PC-3 (cell line): ENCODE data around the gene CDC25A. TPM values are rescaled to one million over a fixed set of nuclear protein-coding genes. Genes with fewer than 3 reads are reported as not detected.

Experiments used
- ATAC-seq: fragments of 200-7000 bp; cut with Tn5 transposase; 2 replicates; pipeline ENCODE4 v1.9.1; 2020; ENCODE audit warnings: mild to moderate bottlenecking, moderate library complexity
- BruUV-seq: library from RNA; stranded (reverse); fragments of 400-500 nt; replicated peaks from 2 replicates; lab custom pipeline; 2021; lab: Mats Ljungman, UMichigan
- CTCF ChIA-PET: fragments of 300-600 bp; sonication (Branson Sonifier 250); formaldehyde crosslinking; loops from one replicate; lab custom pipeline; 2022; ENCODE audit warnings: antibody characterized with exemption; lab: Charles Lee
- POLR2A ChIA-PET: fragments of 300-600 bp; sonication (Branson Sonifier 250); formaldehyde crosslinking; loops from one replicate; lab custom pipeline; 2022; ENCODE audit warnings: antibody characterized with exemption; ENCODE audit not compliant: unreplicated experiment; lab: Charles Lee
- DNase-seq: peaks from one replicate; pipeline ENCODE4 v3.0.0-alpha.2; 2015
- H2AFZ ChIP-seq: fragments of 300-600 bp; sonication (generic); 2 replicates; pipeline ENCODE4 v1.6.0; 2016; ENCODE audit warnings: antibody characterized with exemption, low read length
- H3F3A ChIP-seq: fragments of 300-600 bp; sonication (generic); one replicate; pipeline ENCODE4 v1.6.0; 2017; ENCODE audit warnings: antibody characterized with exemption, low read length, control low read depth, mild to moderate bottlenecking; ENCODE audit not compliant: unreplicated experiment
- H3K27ac ChIP-seq: fragments of 300-600 bp; sonication (generic); 2 replicates; pipeline ENCODE4 v1.5.1; 2016; ENCODE audit warnings: mild to moderate bottlenecking, low read length
- H3K27me3 ChIP-seq: fragments of 300-600 bp; sonication (generic); 2 replicates; pipeline ENCODE4 v1.6.1; 2016; ENCODE audit warnings: low read length, mixed read lengths
- H3K36me3 ChIP-seq: fragments of 300-600 bp; sonication (generic); 2 replicates; pipeline ENCODE4 v1.6.1; 2016; ENCODE audit warnings: low read depth, mixed run types, low read length, mixed read lengths
- H3K4me1 ChIP-seq: fragments of 300-600 bp; sonication (generic); 2 replicates; pipeline ENCODE4 v1.5.1; 2016; ENCODE audit warnings: low read length; ENCODE audit not compliant: insufficient read depth
- H3K4me2 ChIP-seq: fragments of 300-600 bp; sonication (generic); 2 replicates; pipeline ENCODE4 v1.6.0; 2016; ENCODE audit warnings: low read length
- H3K4me3 ChIP-seq: fragments of 300-600 bp; sonication (generic); 2 replicates; pipeline ENCODE4 v1.5.1; 2016; ENCODE audit warnings: mild to moderate bottlenecking, low read length, mixed read lengths
- H3K79me2 ChIP-seq: fragments of 300-600 bp; sonication (generic); 2 replicates; pipeline ENCODE4 v1.6.1; 2017; ENCODE audit warnings: low read length, mixed read lengths
- H3K9ac ChIP-seq: fragments of 300-600 bp; sonication (generic); 2 replicates; pipeline ENCODE4 v1.6.0; 2016; ENCODE audit warnings: mild to moderate bottlenecking, low read length
- H3K9me2 ChIP-seq: fragments of 300-600 bp; sonication (generic); replicated peaks from 2 replicates; pipeline ENCODE4 v1.6.1; 2016; ENCODE audit warnings: mixed run types, low read length, mixed read lengths
- H3K9me3 ChIP-seq: fragments of 300-600 bp; sonication (generic); 2 replicates; pipeline ENCODE4 v1.6.1; 2016; ENCODE audit warnings: low read length, mixed read lengths
- H4K20me1 ChIP-seq: fragments of 300-600 bp; sonication (generic); 2 replicates; pipeline ENCODE4 v1.6.1; 2016; ENCODE audit warnings: low read length, mixed read lengths
- EZH2 ChIP-seq: fragments of 300-600 bp; sonication (generic); IDR thresholded peaks from one replicate; pipeline ENCODE4 v1.6.1; 2017; ENCODE audit warnings: antibody characterized with exemption, mild to moderate bottlenecking, low read length; ENCODE audit not compliant: unreplicated experiment
- EZH2phosphoT487 ChIP-seq: fragments of 300-600 bp; sonication (generic); IDR thresholded peaks from 2 replicates; pipeline ENCODE4 v1.6.1; 2018; ENCODE audit warnings: mild to moderate bottlenecking, antibody characterized with exemption, low read length, borderline replicate concordance
- intact Hi-C: fragments of 100-400 bp; cut with micrococcal nuclease; formaldehyde crosslinking; loops from 2 replicates; pipeline ENCODE4 v1.9.0; 2023
- total RNA-seq: library from RNA; depleted of rRNA; stranded (reverse); fragments of >200 nt; gene quantifications from 2 replicates; pipeline ENCODE4 v1.2.3, GENCODE V29; 2014
- TF ChIP-seq, protein P1 (sequence below): fragments of 300-600 bp; sonication (generic); conservative IDR thresholded peaks from 2 replicates; pipeline ENCODE4 v1.5.1; 2017; ENCODE audit warnings: antibody characterized with exemption, low read depth, mild to moderate bottlenecking, low read length

The CDC25A gene
- total RNA-seq, 1 experiment from 2014 or later, result 43.0 TPM

DNA sequence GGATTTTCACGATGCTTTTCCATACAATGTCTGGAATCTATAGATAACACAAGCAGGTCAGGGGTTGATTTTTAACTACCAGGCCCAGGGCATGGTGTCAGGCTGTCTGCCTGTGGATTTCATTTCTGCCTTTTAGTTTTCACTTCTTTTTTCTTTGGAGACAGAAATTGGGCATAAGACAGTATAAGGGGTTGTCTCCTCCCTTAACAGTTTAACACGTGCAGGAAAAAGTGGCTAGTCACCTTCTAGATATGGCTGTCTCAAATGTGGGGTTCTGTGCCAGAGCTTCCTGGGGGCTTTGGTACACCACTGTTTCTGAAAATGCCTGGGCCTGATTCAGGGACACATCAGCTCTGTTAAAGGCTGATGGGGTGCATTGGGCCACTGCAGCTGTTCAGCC is 45.3 kb upstream of the CDC25A start:
- H3K36me3 ChIP-seq, result no peaks in the 10 kb centered on the region
- ATAC-seq (no peak), DNase-seq (no peak)
- H3K4me2 ChIP-seq, result no peak overlapping the region
- POLR2A ChIA-PET, result no interaction called here
- CTCF ChIA-PET, result no interaction called here
- H4K20me1 ChIP-seq, result no peaks in the 10 kb centered on the region
- no TSS peak for BruUV-seq
- H3F3A ChIP-seq, result no peaks in the 10 kb centered on the region
- no peaks in the 10 kb centered on the region for H3K79me2 ChIP-seq
- H3K4me1 ChIP-seq, result peaks cover 4% of the 10 kb centered on the region; the same call in 1 of the 2 replicates
- H3K9me3 ChIP-seq, result no peaks in the 10 kb centered on the region
- TF ChIP-seq EZH2phosphoT487 (no peak), EZH2 (no peak)
- TF ChIP-seq, protein P1, sequence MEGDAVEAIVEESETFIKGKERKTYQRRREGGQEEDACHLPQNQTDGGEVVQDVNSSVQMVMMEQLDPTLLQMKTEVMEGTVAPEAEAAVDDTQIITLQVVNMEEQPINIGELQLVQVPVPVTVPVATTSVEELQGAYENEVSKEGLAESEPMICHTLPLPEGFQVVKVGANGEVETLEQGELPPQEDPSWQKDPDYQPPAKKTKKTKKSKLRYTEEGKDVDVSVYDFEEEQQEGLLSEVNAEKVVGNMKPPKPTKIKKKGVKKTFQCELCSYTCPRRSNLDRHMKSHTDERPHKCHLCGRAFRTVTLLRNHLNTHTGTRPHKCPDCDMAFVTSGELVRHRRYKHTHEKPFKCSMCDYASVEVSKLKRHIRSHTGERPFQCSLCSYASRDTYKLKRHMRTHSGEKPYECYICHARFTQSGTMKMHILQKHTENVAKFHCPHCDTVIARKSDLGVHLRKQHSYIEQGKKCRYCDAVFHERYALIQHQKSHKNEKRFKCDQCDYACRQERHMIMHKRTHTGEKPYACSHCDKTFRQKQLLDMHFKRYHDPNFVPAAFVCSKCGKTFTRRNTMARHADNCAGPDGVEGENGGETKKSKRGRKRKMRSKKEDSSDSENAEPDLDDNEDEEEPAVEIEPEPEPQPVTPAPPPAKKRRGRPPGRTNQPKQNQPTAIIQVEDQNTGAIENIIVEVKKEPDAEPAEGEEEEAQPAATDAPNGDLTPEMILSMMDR, result no peak
- intact Hi-C loops, result loop anchor here (2.0 kb wide), 2 partner anchors 35 to 39 kb away; no protein-coding TSS in a partner anchor
- H3K9me2 ChIP-seq, result no peaks in the 10 kb centered on the region
- no peak overlapping the region for H3K27ac ChIP-seq
- no peak overlapping the region; the same call in 1 of the 2 replicates for H2AFZ ChIP-seq
- H3K27me3 ChIP-seq, result no peaks in the 10 kb centered on the region
- no peak overlapping the region for H3K9ac ChIP-seq
- no peak overlapping the region for H3K4me3 ChIP-seq

DNA sequence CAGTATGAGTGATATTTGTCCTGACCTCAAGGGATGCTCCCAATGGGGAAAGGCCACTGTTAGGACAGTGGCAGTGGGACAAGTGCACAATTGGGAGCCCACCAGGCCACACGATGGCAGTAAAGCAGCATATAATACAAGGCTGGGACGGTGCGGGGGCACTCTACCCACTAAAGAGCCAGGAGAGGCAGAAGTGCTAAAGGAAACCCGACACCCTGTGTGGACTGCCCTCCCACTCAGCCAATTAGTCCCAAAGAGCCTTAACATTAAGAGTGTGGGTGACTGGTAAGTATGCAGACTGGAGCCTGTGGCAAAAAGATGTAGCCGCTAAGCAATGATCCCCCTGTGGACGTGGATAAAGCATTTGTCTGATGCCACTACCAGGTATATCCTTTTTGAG is 44.5 kb upstream of the CDC25A start:
- H3K9ac ChIP-seq, result no peak overlapping the region
- H3K27ac ChIP-seq, result no peak overlapping the region
- H4K20me1 ChIP-seq, result no peaks in the 10 kb centered on the region
- ChIA-PET CTCF (interaction anchor here (2.9 kb wide), 1 partner anchor 203 kb away, joined by 9 read pairs; no protein-coding TSS in a partner anchor), POLR2A (no interaction called here)
- peaks cover 4% of the 10 kb centered on the region; the same call in 1 of the 2 replicates for H3K4me1 ChIP-seq
- no peaks in the 10 kb centered on the region for H3F3A ChIP-seq
- no peaks in the 10 kb centered on the region for H3K9me3 ChIP-seq
- no peaks in the 10 kb centered on the region for H3K36me3 ChIP-seq
- H3K27me3 ChIP-seq, result no peaks in the 10 kb centered on the region
- H3K79me2 ChIP-seq, result no peaks in the 10 kb centered on the region
- ATAC-seq, result peak; percentile 100
- H3K4me2 ChIP-seq, result peak overlapping the region; percentile 65
- no peaks in the 10 kb centered on the region for H3K9me2 ChIP-seq
- DNase-seq, result peak; percentile 84
- intact Hi-C loops, result loop anchor here (1.0 to 2.0 kb wide), 3 partner anchors 36 to 204 kb away; no protein-coding TSS in a partner anchor
- peak overlapping the region; percentile 91 for H2AFZ ChIP-seq
- peak overlapping the region; percentile 36; the same call in 1 of the 2 replicates for H3K4me3 ChIP-seq
- TF ChIP-seq, protein P1, result peak; percentile 93
- no peak for TF ChIP-seq EZH2phosphoT487
- BruUV-seq, result no TSS peak

DNA sequence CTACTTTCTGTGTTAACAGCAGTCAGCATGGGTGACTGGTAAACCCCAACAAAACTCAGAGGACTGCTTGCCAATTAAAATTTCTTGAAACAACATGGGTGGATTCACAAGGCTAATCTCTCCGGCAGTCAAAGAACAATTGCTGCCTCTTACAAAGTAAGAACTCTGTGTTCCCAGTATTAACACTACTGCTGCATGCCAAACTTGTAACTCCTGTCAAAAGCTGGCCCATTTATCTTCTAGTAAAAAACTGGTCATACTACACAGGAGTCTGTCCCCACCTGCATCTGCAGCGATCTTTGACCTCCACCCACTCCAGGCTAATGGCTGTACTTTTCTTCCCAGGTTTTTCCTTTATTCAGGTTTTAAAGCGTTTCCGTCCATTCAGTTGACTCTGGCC is 44.0 kb upstream of the CDC25A start:
- Histone ChIP-seq H3K4me2 (peak overlapping the region; percentile 65; the same call in 1 of the 2 replicates), H3F3A (no peaks in the 10 kb centered on the region), H4K20me1 (no peaks in the 10 kb centered on the region), H3K36me3 (no peaks in the 10 kb centered on the region), H3K27ac (no peak overlapping the region), H2AFZ (no peak overlapping the region), H3K27me3 (no peaks in the 10 kb centered on the region), H3K9me2 (no peaks in the 10 kb centered on the region), H3K4me1 (peaks cover 4% of the 10 kb centered on the region; the same call in 1 of the 2 replicates), H3K4me3 (no peak overlapping the region), H3K9me3 (no peaks in the 10 kb centered on the region), H3K79me2 (no peaks in the 10 kb centered on the region), H3K9ac (no peak overlapping the region)
- no TSS peak for BruUV-seq
- ChIA-PET POLR2A (no interaction called here), CTCF (interaction anchor here (2.9 kb wide), 1 partner anchor 204 kb away, joined by 9 read pairs; no protein-coding TSS in a partner anchor)
- no peak for ATAC-seq
- no peak for DNase-seq
- TF ChIP-seq EZH2, result no peak
- TF ChIP-seq EZH2phosphoT487, result no peak
- intact Hi-C loops, result loop anchor here (1.0 to 2.0 kb wide), 3 partner anchors 37 to 204 kb away; no protein-coding TSS in a partner anchor
